Liver (tissue), 9 donors: Measurements from ENCODE around the gene MAGEF1. TPM values are rescaled to one million over a fixed set of nuclear protein-coding genes. Genes with fewer than 3 reads are reported as not detected.

ENCODE experiments used
- DNase-seq: peaks from one replicate; pipeline ENCODE4 v3.0.0-alpha.2; 2017; ENCODE audit warnings: low spot score
- H3K27ac ChIP-seq, 2 donors: one replicate each; pipeline ENCODE4 v1.7.0; 2013; ENCODE audit warnings: inconsistent platforms in 2 of 2, low read length in 2 of 2, control low read depth in 1 of 2, low read depth in 1 of 2, mild to moderate bottlenecking in 1 of 2
- H3K27me3 ChIP-seq, 4 donors: one replicate each; pipeline versions ENCODE4 v1.6.1 to v1.7.0; 2013; ENCODE audit warnings: low read length in 3 of 4, inconsistent platforms in 1 of 4, mild to moderate bottlenecking in 1 of 4, moderate library complexity in 1 of 4; ENCODE audit not compliant: control insufficient read depth in 4 of 4, insufficient read depth in 4 of 4
- H3K36me3 ChIP-seq, 4 donors: one replicate each; pipeline versions ENCODE4 v1.6.1 to v1.7.0; 2013; ENCODE audit warnings: low read length in 3 of 4, mild to moderate bottlenecking in 3 of 4, low read depth in 1 of 4, moderate library complexity in 1 of 4; ENCODE audit not compliant: control insufficient read depth in 4 of 4, insufficient read depth in 3 of 4
- H3K4me1 ChIP-seq, 4 donors: one replicate each; pipeline versions ENCODE4 v1.6.1 to v1.7.0; 2013; ENCODE audit warnings: low read length in 3 of 4, mild to moderate bottlenecking in 3 of 4, moderate library complexity in 1 of 4; ENCODE audit not compliant: control insufficient read depth in 4 of 4, insufficient read depth in 4 of 4
- H3K4me3 ChIP-seq, 3 donors: one replicate each; pipeline versions ENCODE4 v1.6.1 to v1.7.0; 2013; ENCODE audit warnings: low read length in 3 of 3, control low read depth in 1 of 3, low read depth in 1 of 3, mild to moderate bottlenecking in 1 of 3
- H3K9ac ChIP-seq, 2 donors: one replicate each; pipeline ENCODE4 v1.7.0; 2013; ENCODE audit warnings: low read length in 2 of 2, mild to moderate bottlenecking in 2 of 2, moderate library complexity in 2 of 2, control low read depth in 1 of 2, low read depth in 1 of 2
- H3K9me3 ChIP-seq, 4 donors: one replicate each; pipeline versions ENCODE4 v1.6.1 to v1.7.0; 2013; ENCODE audit warnings: low read length in 3 of 4; ENCODE audit not compliant: control insufficient read depth in 4 of 4
- EGR1 ChIP-seq, 2 donors: IDR thresholded peaks; 2 replicates each; pipeline ENCODE4 v1.6.1; 2016 to 2018; ENCODE audit warnings: antibody characterized with exemption in 2 of 2, low read depth in 2 of 2
- GABPA ChIP-seq, 2 donors: IDR thresholded peaks in 1 of 2; conservative IDR thresholded peaks in 1 of 2; 2 replicates each; pipeline ENCODE4 v1.6.1; 2016; ENCODE audit warnings: antibody characterized with exemption in 2 of 2, mild to moderate bottlenecking in 1 of 2, moderate library complexity in 1 of 2
- JUND ChIP-seq, 2 donors: IDR thresholded peaks; 2 replicates each; pipeline ENCODE4 v1.6.1; 2016; ENCODE audit warnings: antibody characterized with exemption in 2 of 2
- NR2F2 ChIP-seq: IDR thresholded peaks from 2 replicates; pipeline ENCODE4 v1.6.1; 2016; ENCODE audit warnings: antibody characterized with exemption
- RAD21 ChIP-seq, 2 donors: IDR thresholded peaks; 2 replicates each; pipeline ENCODE4 v1.6.1; 2016; ENCODE audit warnings: antibody characterized with exemption in 2 of 2, mild to moderate bottlenecking in 2 of 2
- RXRA ChIP-seq, 2 donors: IDR thresholded peaks; 2 replicates each; pipeline ENCODE4 v1.6.1; 2017 to 2018; ENCODE audit warnings: antibody characterized with exemption in 2 of 2, mild to moderate bottlenecking in 1 of 2
- SP1 ChIP-seq: IDR thresholded peaks from 2 replicates; pipeline ENCODE4 v1.6.1; 2018; ENCODE audit warnings: antibody characterized with exemption, mild to moderate bottlenecking
- WGBS: extraction: QIAGEN DNeasy Blood & Tissue Kit; methylation state at CpG from one replicate; pipeline ENCODE4 v1.1.7; 2013; 5-methylcytosine and 5-hydroxymethylcytosine counted together
- polyA plus RNA-seq, 2 donors: library from polyadenylated mRNA; stranded (reverse) in 1 of 2; unstranded in 1 of 2; fragments of 200-250 nt in 1 of 2; fragments of >200 nt in 1 of 2; fragmentation: Nextera tagmentation in 1 of 2; extraction: Ambion mirVana in 1 of 2; gene quantifications; one replicate each; pipeline versions ENCODE4 v1.2.1 to v1.2.3, GENCODE V29; 2013 to 2015
- total RNA-seq, 2 donors: library from RNA; depleted of rRNA; stranded (reverse); fragments of >200 nt; gene quantifications; one replicate each; pipeline ENCODE4 v1.2.3, GENCODE V29; 2014
- TF ChIP-seq, protein P1 (sequence below): IDR thresholded peaks from 2 replicates; pipeline ENCODE4 v1.6.1; 2016; ENCODE audit warnings: antibody characterized with exemption
- TF ChIP-seq, protein P2 (sequence below): IDR thresholded peaks from 2 replicates; pipeline ENCODE4 v1.6.1; 2016; ENCODE audit warnings: antibody characterized with exemption
- TF ChIP-seq, protein P3 (sequence below): fragments of 150-350 bp; IDR thresholded peaks from 2 replicates; pipeline ENCODE4 v1.5.1; 2017; ENCODE audit warnings: improper control_type of control experiment, low read depth, low read length; ENCODE audit not compliant: missing input control
- donor health status: healthy.
- donor health status: healthy.
- donor health status: healthy.
- donor health status: healthy.
- donor health status: healthy.

MAGEF1 gene
- total and polyA plus RNA-seq, 4 donors: 12.9 to 15.5 (median 14.3) TPM

DNA sequence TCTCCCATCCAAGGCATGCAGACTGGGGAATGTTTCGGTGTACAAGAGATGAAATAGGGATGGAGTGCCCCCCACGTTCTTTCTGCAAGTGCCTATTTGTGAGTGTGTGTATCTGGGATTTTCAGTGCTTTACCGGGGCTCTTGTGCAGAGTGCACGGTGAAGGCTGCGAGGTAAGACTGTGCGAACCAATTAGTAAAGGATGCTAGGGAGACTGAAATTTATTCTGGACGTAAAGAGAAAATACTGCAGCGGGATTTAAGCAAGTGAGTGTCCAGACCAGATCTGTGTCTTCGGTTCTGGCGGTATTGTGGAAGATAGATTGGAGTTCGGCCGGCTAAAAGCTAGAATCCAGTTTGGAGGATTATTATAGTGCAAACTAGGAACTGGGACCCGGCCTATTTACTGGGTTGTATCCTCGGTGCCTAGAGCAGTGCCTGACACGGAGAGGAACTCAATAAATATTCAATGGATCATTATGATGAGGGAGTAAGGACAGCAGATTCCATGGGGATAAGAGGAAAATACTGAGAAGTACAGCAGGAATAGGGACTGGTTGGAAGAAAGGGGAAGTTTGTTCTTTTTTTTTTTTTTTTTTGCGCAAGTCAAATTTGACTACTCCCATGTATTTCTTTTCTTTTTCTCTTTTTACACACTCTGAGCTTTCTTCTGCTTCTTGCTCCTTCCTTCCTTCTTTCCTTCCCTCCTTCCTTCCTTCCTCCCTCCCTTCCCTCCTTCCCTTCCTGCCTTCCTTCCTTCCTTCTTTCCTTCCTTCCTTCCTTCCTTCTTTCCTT, 580 bp upstream of the MAGEF1 start:
- Histone ChIP-seq H3K4me1 (peaks cover 3 to 16% (median 14%) of the 10 kb centered on the region in 4 donors), H3K27ac (peak overlapping the region; percentile 95 to 97), H3K9me3 (no peaks in the 10 kb centered on the region), H3K9ac (peak overlapping the region in 1 of 2 donors; percentile 29), H3K4me3 (peak overlapping the region; percentile 89 to 96 (median 93)), H3K36me3 (no peaks in the 10 kb centered on the region), H3K27me3 (no peaks in the 10 kb centered on the region)
- no peak for DNase-seq
- TF ChIP-seq, protein P1, sequence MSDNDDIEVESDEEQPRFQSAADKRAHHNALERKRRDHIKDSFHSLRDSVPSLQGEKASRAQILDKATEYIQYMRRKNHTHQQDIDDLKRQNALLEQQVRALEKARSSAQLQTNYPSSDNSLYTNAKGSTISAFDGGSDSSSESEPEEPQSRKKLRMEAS: peak; percentile 61
- TF ChIP-seq, protein P2, sequence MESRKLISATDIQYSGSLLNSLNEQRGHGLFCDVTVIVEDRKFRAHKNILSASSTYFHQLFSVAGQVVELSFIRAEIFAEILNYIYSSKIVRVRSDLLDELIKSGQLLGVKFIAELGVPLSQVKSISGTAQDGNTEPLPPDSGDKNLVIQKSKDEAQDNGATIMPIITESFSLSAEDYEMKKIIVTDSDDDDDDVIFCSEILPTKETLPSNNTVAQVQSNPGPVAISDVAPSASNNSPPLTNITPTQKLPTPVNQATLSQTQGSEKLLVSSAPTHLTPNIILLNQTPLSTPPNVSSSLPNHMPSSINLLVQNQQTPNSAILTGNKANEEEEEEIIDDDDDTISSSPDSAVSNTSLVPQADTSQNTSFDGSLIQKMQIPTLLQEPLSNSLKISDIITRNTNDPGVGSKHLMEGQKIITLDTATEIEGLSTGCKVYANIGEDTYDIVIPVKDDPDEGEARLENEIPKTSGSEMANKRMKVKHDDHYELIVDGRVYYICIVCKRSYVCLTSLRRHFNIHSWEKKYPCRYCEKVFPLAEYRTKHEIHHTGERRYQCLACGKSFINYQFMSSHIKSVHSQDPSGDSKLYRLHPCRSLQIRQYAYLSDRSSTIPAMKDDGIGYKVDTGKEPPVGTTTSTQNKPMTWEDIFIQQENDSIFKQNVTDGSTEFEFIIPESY: no peak
- WGBS: 13% methylated on average over 16 of the region's 16 CpGs

DNA sequence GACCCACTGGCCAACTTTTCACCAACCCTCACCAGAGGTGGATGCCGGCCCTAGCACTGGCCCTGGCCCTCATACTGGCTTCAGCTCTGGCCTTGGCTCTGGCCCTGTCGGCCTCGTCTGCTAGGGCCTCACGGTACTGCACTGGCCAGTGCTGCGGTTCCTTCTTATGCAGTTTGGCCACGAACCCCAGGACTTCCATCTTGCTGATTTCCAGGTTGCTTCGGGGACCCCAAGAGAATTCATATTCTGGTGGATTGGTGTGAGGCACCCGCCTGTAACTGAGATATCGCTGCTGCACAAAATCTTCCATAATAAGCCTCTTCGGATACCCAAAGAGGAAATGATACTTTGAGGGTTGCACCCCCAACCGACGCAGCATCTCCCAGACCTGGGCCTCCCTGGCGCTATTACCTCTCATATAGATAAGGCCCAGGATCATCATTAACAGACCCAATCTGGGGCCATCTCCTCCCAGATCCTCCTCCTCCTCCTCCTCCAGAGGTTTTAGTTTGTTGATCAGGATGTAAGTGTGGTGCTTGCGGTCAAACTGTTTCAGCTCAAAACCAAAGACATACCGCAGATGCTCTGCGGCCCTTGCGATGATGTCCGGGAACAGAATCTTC, 883 bp downstream of the MAGEF1 start:
- H3K4me3 ChIP-seq: peak overlapping the region; percentile 89 to 96 (median 93)
- H3K9ac ChIP-seq: peak overlapping the region; percentile 82 to 88
- no peaks in the 10 kb centered on the region for H3K9me3 ChIP-seq
- DNase-seq: no peak
- H3K27me3 ChIP-seq: no peaks in the 10 kb centered on the region
- H3K27ac ChIP-seq: peak overlapping the region; percentile 95 to 97
- H3K4me1 ChIP-seq: peaks cover 3 to 16% (median 14%) of the 10 kb centered on the region in 4 donors
- TF ChIP-seq NR2F2 (no peak), GABPA (IDR thresholded peaks at IDR 0.05 in 1 of 2, conservative IDR thresholded peaks at IDR 0.05 in 1 of 2) (no peak), RXRA (IDR thresholded peaks at IDR 0.05) (no peak), SP1 (no peak), RAD21 (IDR thresholded peaks at IDR 0.05) (no peak), EGR1 (IDR thresholded peaks at IDR 0.05; ENCODE audit: low read depth in 2 of 2) (no peak)
- TF ChIP-seq, protein P2: no peak
- H3K36me3 ChIP-seq: no peaks in the 10 kb centered on the region
- 13% methylated on average over 18 of the region's 18 CpGs for WGBS

DNA sequence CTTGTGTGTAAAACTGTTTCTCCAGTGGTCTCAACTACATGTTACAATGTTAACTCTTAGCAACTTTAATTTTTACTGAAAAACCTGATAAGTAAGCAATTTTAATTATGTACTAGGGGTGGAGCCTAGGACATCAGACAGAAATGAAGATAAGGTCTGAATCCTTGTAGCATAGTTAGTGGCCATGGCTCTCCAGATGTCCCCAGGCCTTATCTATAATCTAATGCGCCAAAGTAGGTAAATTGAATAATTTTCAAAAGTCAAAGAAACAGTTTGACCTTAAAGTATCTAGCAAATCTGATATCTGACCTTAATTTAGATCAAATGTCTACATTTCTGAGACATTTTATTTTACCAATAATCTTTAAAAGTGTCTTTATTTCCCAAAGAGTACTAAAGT, 8.2 kb downstream of the MAGEF1 start:
- H3K9ac ChIP-seq: no peak overlapping the region
- no peak overlapping the region for H3K27ac ChIP-seq
- no peaks in the 10 kb centered on the region for H3K4me1 ChIP-seq
- no peaks in the 10 kb centered on the region for H3K36me3 ChIP-seq
- DNase-seq: no peak
- no peaks in the 10 kb centered on the region for H3K9me3 ChIP-seq
- H3K27me3 ChIP-seq: no peaks in the 10 kb centered on the region
- TF ChIP-seq SP1: no peak
- TF ChIP-seq, protein P2: no peak
- TF ChIP-seq, protein P3, sequence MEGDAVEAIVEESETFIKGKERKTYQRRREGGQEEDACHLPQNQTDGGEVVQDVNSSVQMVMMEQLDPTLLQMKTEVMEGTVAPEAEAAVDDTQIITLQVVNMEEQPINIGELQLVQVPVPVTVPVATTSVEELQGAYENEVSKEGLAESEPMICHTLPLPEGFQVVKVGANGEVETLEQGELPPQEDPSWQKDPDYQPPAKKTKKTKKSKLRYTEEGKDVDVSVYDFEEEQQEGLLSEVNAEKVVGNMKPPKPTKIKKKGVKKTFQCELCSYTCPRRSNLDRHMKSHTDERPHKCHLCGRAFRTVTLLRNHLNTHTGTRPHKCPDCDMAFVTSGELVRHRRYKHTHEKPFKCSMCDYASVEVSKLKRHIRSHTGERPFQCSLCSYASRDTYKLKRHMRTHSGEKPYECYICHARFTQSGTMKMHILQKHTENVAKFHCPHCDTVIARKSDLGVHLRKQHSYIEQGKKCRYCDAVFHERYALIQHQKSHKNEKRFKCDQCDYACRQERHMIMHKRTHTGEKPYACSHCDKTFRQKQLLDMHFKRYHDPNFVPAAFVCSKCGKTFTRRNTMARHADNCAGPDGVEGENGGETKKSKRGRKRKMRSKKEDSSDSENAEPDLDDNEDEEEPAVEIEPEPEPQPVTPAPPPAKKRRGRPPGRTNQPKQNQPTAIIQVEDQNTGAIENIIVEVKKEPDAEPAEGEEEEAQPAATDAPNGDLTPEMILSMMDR: no peak
- TF ChIP-seq RAD21 (IDR thresholded peaks at IDR 0.05): no peak
- TF ChIP-seq GABPA (IDR thresholded peaks at IDR 0.05 in 1 of 2, conservative IDR thresholded peaks at IDR 0.05 in 1 of 2): no peak
- no peak for TF ChIP-seq JUND (IDR thresholded peaks at IDR 0.05)
- 98% methylated on average over 1 of the region's 1 CpG for WGBS
- no peak overlapping the region for H3K4me3 ChIP-seq
